HepG2 (cell line): Measurements from ENCODE around the gene ZNF440. TPM values are rescaled to one million over a fixed set of nuclear protein-coding genes. Genes with fewer than 3 reads are reported as not detected.
A peak's percentile ranks its signal among the peaks of the same experiment; 100 is the strongest.

Experiments
- ATAC-seq: fragments of 200-7000 bp; cut with Tn5 transposase; 3 replicates; pipeline ENCODE4 v1.9.1; 2020; ENCODE audit warnings: mild to moderate bottlenecking, moderate library complexity
- BruUV-seq: library from RNA; stranded (reverse); fragments of 400-500 nt; replicated peaks from 2 replicates; lab custom pipeline; 2021; lab: Mats Ljungman, UMichigan
- CTCF ChIA-PET: fragments of 300-600 bp; formaldehyde crosslinking; extraction: SDS; loops from one replicate; lab custom pipeline; 2021; ENCODE audit warnings: low total read pairs, inconsistent platforms, low intra/inter-chr PET ratio; lab: Yijun Ruan, JAX
- POLR2A ChIA-PET: fragments of 350-600 bp; sonication (Branson Sonifier 250); formaldehyde crosslinking; loops from one replicate; lab custom pipeline; 2020; ENCODE audit warnings: antibody characterized with exemption, inconsistent platforms; lab: Yijun Ruan, JAX
- DNase-seq: peaks from one replicate; pipeline ENCODE4 v3.0.0-alpha.2; 2015; ENCODE audit warnings: low spot score
- FAIRE-seq: peaks from 3 replicates; lab custom pipeline; 2011; peaks lifted over from hg19 to GRCh38; lab: Jason Lieb, UNC
- H2AFZ ChIP-seq: one replicate; pipeline ENCODE4 v1.6.1; 2011; ENCODE audit warnings: low read length, inconsistent platforms
- H3K27ac ChIP-seq: fragments of 300-600 bp; 3 replicates; pipeline ENCODE4 v1.8.0; 2011; ENCODE audit warnings: mixed run types, mild to moderate bottlenecking, mixed read lengths, low read length, inconsistent platforms; ENCODE audit not compliant: insufficient read depth; ENCODE audit errors: extremely low read length
- H3K27me3 ChIP-seq, 2 experiments: fragments of 200-600 bp in 1 of 2; 2 replicates in 1 of 2; 3 replicates in 1 of 2; pipeline versions ENCODE4 v1.6.0 to v1.8.0; 2011; ENCODE audit warnings: low read length in 2 of 2, mild to moderate bottlenecking in 2 of 2, moderate library complexity in 2 of 2, inconsistent platforms in 1 of 2; ENCODE audit not compliant: insufficient read depth in 2 of 2, control insufficient read depth in 1 of 2
- H3K36me3 ChIP-seq, 2 experiments: fragments of 200-600 bp in 1 of 2; replicated peaks in 1 of 2; 2 replicates in 1 of 2; 3 replicates in 1 of 2; pipeline versions ENCODE4 v1.5.1 to v1.8.0; 2011; ENCODE audit warnings: low read length in 2 of 2, inconsistent platforms in 1 of 2; ENCODE audit not compliant: insufficient read depth in 2 of 2, control insufficient read depth in 1 of 2
- H3K4me1 ChIP-seq: 2 replicates; pipeline ENCODE4 v1.5.1; 2012; ENCODE audit warnings: low read length, inconsistent platforms; ENCODE audit not compliant: insufficient read depth
- H3K4me2 ChIP-seq: 2 replicates; pipeline ENCODE4 v1.6.0; 2011; ENCODE audit warnings: low read depth, low read length, inconsistent platforms
- H3K4me3 ChIP-seq, 3 experiments: fragments of 200-600 bp in 1 of 3; sonication (generic), shearing (Covaris generic) in 1 of 3; replicated peaks in 1 of 3; 2 replicates each; pipeline ENCODE4 v1.5.1; 2011 to 2016; ENCODE audit warnings: low read length in 3 of 3, inconsistent platforms in 2 of 3, low read depth in 2 of 3, mild to moderate bottlenecking in 2 of 3, control low read depth in 1 of 3, mixed read lengths in 1 of 3; ENCODE audit not compliant: insufficient read depth in 1 of 3
- H3K79me2 ChIP-seq: one replicate; pipeline ENCODE4 v1.6.1; 2011; ENCODE audit warnings: low read length, inconsistent platforms; ENCODE audit not compliant: insufficient read depth
- H3K9ac ChIP-seq: 2 replicates; pipeline ENCODE4 v1.6.0; 2011; ENCODE audit warnings: mild to moderate bottlenecking, low read depth, low read length, inconsistent platforms; ENCODE audit not compliant: insufficient read depth
- H3K9me3 ChIP-seq: 2 replicates; pipeline ENCODE4 v1.5.1; 2012; ENCODE audit warnings: mild to moderate bottlenecking, low read length
- H4K20me1 ChIP-seq: 2 replicates; pipeline ENCODE4 v1.6.0; 2011; ENCODE audit warnings: inconsistent platforms, mild to moderate bottlenecking, low read length, moderate library complexity; ENCODE audit not compliant: insufficient read depth
- CSRNP1 ChIP-seq: sonication (generic); formaldehyde crosslinking; IDR thresholded peaks from 2 replicates; pipeline ENCODE4 v1.8.1; 2023; ENCODE audit warnings: mild to moderate bottlenecking, missing genetic modification reagents
- DMAP1 ChIP-seq: IDR thresholded peaks from 2 replicates; pipeline ENCODE4 v1.6.1; 2016
- GATA4 ChIP-seq: sonication (generic); IDR thresholded peaks from 2 replicates; pipeline ENCODE4 v1.6.1; 2016; ENCODE audit warnings: antibody characterized with exemption, low read depth, borderline replicate concordance
- HOXA7 ChIP-seq: sonication (generic); formaldehyde crosslinking; IDR thresholded peaks from 2 replicates; pipeline ENCODE4 v1.8.1; 2022; ENCODE audit warnings: mild to moderate bottlenecking, missing genetic modification reagents, moderate library complexity
- MAX ChIP-seq: IDR thresholded peaks from 2 replicates; pipeline ENCODE4 v1.6.1; 2012; ENCODE audit warnings: inconsistent platforms
- MEIS1 ChIP-seq: sonication (generic); formaldehyde crosslinking; IDR thresholded peaks from 2 replicates; pipeline ENCODE4 v1.9.0; 2021; ENCODE audit warnings: mild to moderate bottlenecking, missing genetic modification reagents, moderate library complexity, borderline replicate concordance
- PHF8 ChIP-seq: sonication (generic); formaldehyde crosslinking; IDR thresholded peaks from 2 replicates; pipeline ENCODE4 v1.5.0; 2020; ENCODE audit warnings: missing genetic modification reagents
- PLSCR1 ChIP-seq: sonication (generic); formaldehyde crosslinking; IDR thresholded peaks from 2 replicates; pipeline ENCODE4 v1.5.0; 2020; ENCODE audit warnings: missing genetic modification reagents, mild to moderate bottlenecking, borderline replicate concordance
- POLR2G ChIP-seq: fragments of 200-400 bp; formaldehyde crosslinking; IDR thresholded peaks from 2 replicates; pipeline ENCODE4 v1.6.1; 2018; ENCODE audit warnings: mild to moderate bottlenecking, low read depth, low read length, moderate library complexity
- PTBP1 ChIP-seq: fragments of 200-400 bp; formaldehyde crosslinking; IDR thresholded peaks from 2 replicates; pipeline ENCODE4 v1.6.1; 2018; ENCODE audit warnings: low read length, low read depth; ENCODE audit not compliant: poor library complexity, severe bottlenecking
- RAD21 ChIP-seq: fragments of 450-650 bp; formaldehyde crosslinking; IDR thresholded peaks from 2 replicates; pipeline ENCODE4 v1.5.0; 2020; ENCODE audit warnings: mild to moderate bottlenecking
- RFXAP ChIP-seq: sonication (generic); formaldehyde crosslinking; IDR thresholded peaks from 2 replicates; pipeline ENCODE4 v1.4.0; 2020; ENCODE audit warnings: missing genetic modification reagents, borderline replicate concordance
- YEATS2 ChIP-seq: sonication (generic); formaldehyde crosslinking; IDR thresholded peaks from 2 replicates; pipeline ENCODE4 v1.4.0; 2020; ENCODE audit warnings: missing genetic modification reagents, borderline replicate concordance
- ZNF280B ChIP-seq: sonication (generic); formaldehyde crosslinking; IDR thresholded peaks from 2 replicates; pipeline ENCODE4 v1.5.0; 2020; ENCODE audit warnings: missing genetic modification reagents, mild to moderate bottlenecking, borderline replicate concordance
- ZNF30 ChIP-seq: sonication (generic); formaldehyde crosslinking; IDR thresholded peaks from 2 replicates; pipeline ENCODE4 v1.5.0; 2020; ENCODE audit warnings: mild to moderate bottlenecking, missing genetic modification reagents
- ZNF331 ChIP-seq: sonication (generic); formaldehyde crosslinking; IDR thresholded peaks from 2 replicates; pipeline ENCODE4 v1.4.0; 2020; ENCODE audit warnings: missing genetic modification reagents
- ZNF460 ChIP-seq: sonication (generic); formaldehyde crosslinking; IDR thresholded peaks from 2 replicates; pipeline ENCODE4 v1.5.1; 2020; ENCODE audit warnings: missing genetic modification reagents, mild to moderate bottlenecking, borderline replicate concordance
- ZNF552 ChIP-seq: sonication (generic); formaldehyde crosslinking; IDR thresholded peaks from 2 replicates; pipeline ENCODE4 v1.9.0; 2022; ENCODE audit warnings: missing genetic modification reagents, mild to moderate bottlenecking, borderline replicate concordance
- ZNF572 ChIP-seq: sonication (generic); formaldehyde crosslinking; IDR thresholded peaks from 2 replicates; pipeline ENCODE4 v1.5.1; 2020; ENCODE audit warnings: mild to moderate bottlenecking, missing genetic modification reagents
- WGBS: methylation state at CpG from one replicate; pipeline ENCODE4 v1.1.6; 2017; ENCODE audit warnings: low lambda C conversion rate; 5-methylcytosine and 5-hydroxymethylcytosine counted together
- in situ Hi-C: cut with HindIII; loops from 2 replicates; pipeline ENCODE4 v1.10.0; 2017; ENCODE audit warnings: low pct_unique_long_range_greater_than_20kb; ENCODE audit not compliant: extremely low pct_ligation_motif_present
- intact Hi-C: fragments of 100-400 bp; cut with micrococcal nuclease; formaldehyde crosslinking; loops from one replicate; pipeline ENCODE4 v1.10.0; 2022; ENCODE audit not compliant: unreplicated experiment
- polyA plus RNA-seq, 8 experiments: library from polyadenylated mRNA; depleted of rRNA in 3 of 8; stranded (reverse) in 7 of 8; unstranded in 1 of 8; fragments of >200 nt; fragmentation: Illumina TruSeq in 4 of 8; extraction: Trizol in 4 of 8; gene quantifications; 2 replicates each; pipeline versions ENCODE4 v1.2.1 to v1.2.3, GENCODE V29; 2011 to 2016; ENCODE audit warnings: low read depth in 4 of 8, missing spikeins in 1 of 8, mixed read lengths in 1 of 8; ENCODE audit not compliant: insufficient read depth in 1 of 8
- total RNA-seq, 5 experiments: library from RNA; depleted of rRNA; stranded (reverse); fragments of >200 nt; fragmentation: Illumina TruSeq; extraction: Trizol; gene quantifications; 2 replicates each; pipeline ENCODE4 v1.2.3, GENCODE V29; 2016; ENCODE audit warnings: low read depth in 1 of 5

Gene ZNF440
- total and polyA plus RNA-seq, 2 of the 13 experiments (the other 11 are each of a cell fraction or from before 2014, with no cell fraction given): 2.7 to 12.4 TPM

- H3K9me3 ChIP-seq: no peaks in the 10 kb centered on the region
- peak; percentile 97 for ATAC-seq
- intact Hi-C loops: no loop called here
- peak; percentile 85 for DNase-seq
- H3K27me3 ChIP-seq: no peaks in the 10 kb centered on the region; a peak in 1 of 5 replicates
- BruUV-seq: TSS peak; percentile 72
- H3K27ac ChIP-seq: no peak within 1 kb of the TSS
- no peaks in the 10 kb centered on the region for H4K20me1 ChIP-seq
- ChIA-PET CTCF (no interaction called here), POLR2A (interaction anchor here (1.4 to 1.6 kb wide), 4 partner anchors 12 to 82 kb away, joined by 3 to 5 read pairs (median 4); partner anchors contain the start of genes ZNF441 and ZNF491)
- H3K36me3 ChIP-seq: no peaks in the 10 kb centered on the region
- WGBS: 3% methylated on average over 11 of the region's 59 CpGs
- H3K79me2 ChIP-seq: no peaks in the 10 kb centered on the region
- peaks cover 28% of the 10 kb centered on the region for H3K4me1 ChIP-seq
- peak within 1 kb of the TSS; percentile 94 for H3K4me2 ChIP-seq
- FAIRE-seq: peak; percentile 74
- in situ Hi-C loops: no loop called here
- H3K9ac ChIP-seq: peak within 1 kb of the TSS; percentile 55; the same call in 1 of the 2 replicates
- H2AFZ ChIP-seq: peak within 1 kb of the TSS; percentile 80
- H3K4me3 ChIP-seq: peak within 1 kb of the TSS; percentile 64 to 82 (median 75)
- TF ChIP-seq ZNF30 (CRISPR knock-in tag) (no peak), ZNF280B (CRISPR knock-in tag) (no peak; the same call in 1 of the 2 replicates), CSRNP1 (CRISPR knock-in tag) (peak; percentile 75; the same call in 1 of the 2 replicates), MEIS1 (CRISPR knock-in tag) (no peak; the same call in none of the 2 replicates), ZNF552 (CRISPR knock-in tag) (no peak), GATA4 (0 out of 2 replicates have a peak, but pooled peaks have one; percentile 33), ZNF331 (CRISPR knock-in tag) (0 out of 2 replicates have a peak, but pooled peaks have one; percentile 11), PHF8 (peak; percentile 87), ZNF460 (CRISPR knock-in tag) (no peak), ZNF572 (CRISPR knock-in tag) (0 out of 2 replicates have a peak, but pooled peaks have one; percentile 19), RAD21 (CRISPR knock-in tag) (no peak), PTBP1 (no peak), YEATS2 (no peak), MAX (peak; percentile 57; the same call in 1 of the 2 replicates), POLR2G (peak; percentile 71), RFXAP (peak; percentile 34; the same call in 1 of the 2 replicates), HOXA7 (CRISPR knock-in tag) (no peak), DMAP1 (CRISPR knock-in tag) (peak; percentile 48; the same call in 1 of the 2 replicates), PLSCR1 (no peak)
Measured at GRCh38 chr19:11848594-11849469, 34.8 kb downstream of the ZNF440 start, which contains the start of gene ZNF439. Gene ZNF439 (plus strand): TSS chr19:11848726. CDS start chr19:11848868, 142 bp downstream.
